HepG2 (cell line): ENCODE measurements around the gene SNAI3. TPM values are rescaled to one million over a fixed set of nuclear protein-coding genes. Genes with fewer than 3 reads are reported as not detected.
A peak's percentile ranks its signal among the peaks of the same experiment; 100 is the strongest.

Experiments used
- BRCA1 ChIP-seq: sonication (generic); formaldehyde crosslinking; IDR thresholded peaks from 2 replicates; pipeline ENCODE4 v1.4.0; 2020; ENCODE audit warnings: missing genetic modification reagents
- DPF2 ChIP-seq: sonication (generic); formaldehyde crosslinking; IDR thresholded peaks from 2 replicates; pipeline ENCODE4 v1.4.0; 2020; ENCODE audit warnings: mild to moderate bottlenecking, low read depth, missing genetic modification reagents, borderline replicate concordance
- EEA1 ChIP-seq: sonication (generic); formaldehyde crosslinking; IDR thresholded peaks from 2 replicates; pipeline ENCODE4 v1.5.1; 2020; ENCODE audit warnings: mild to moderate bottlenecking, missing genetic modification reagents, borderline replicate concordance
- HHEX ChIP-seq: IDR thresholded peaks from 2 replicates; pipeline ENCODE4 v1.6.1; 2016; ENCODE audit warnings: control low read depth
- KAT2B ChIP-seq: fragments of 150-350 bp; IDR thresholded peaks from 2 replicates; pipeline ENCODE4 v1.6.1; 2014; ENCODE audit warnings: low read depth, low read length, borderline replicate concordance
- MIER3 ChIP-seq: IDR thresholded peaks from 2 replicates; pipeline ENCODE4 v1.6.1; 2016; ENCODE audit warnings: missing compliant biosample characterization, borderline replicate concordance
- MYC ChIP-seq: sonication (generic); formaldehyde crosslinking; IDR thresholded peaks from 2 replicates; pipeline ENCODE4 v1.9.0; 2021; ENCODE audit warnings: missing genetic modification reagents, borderline replicate concordance
- NFIC ChIP-seq: IDR thresholded peaks from 2 replicates; pipeline ENCODE4 v1.6.1; 2012; ENCODE audit warnings: mild to moderate bottlenecking, low read length, inconsistent platforms
- NONO ChIP-seq, 2 experiments: fragments of 450-650 bp in 1 of 2; sonication (generic) in 1 of 2; formaldehyde crosslinking in 1 of 2; IDR thresholded peaks in 1 of 2; conservative IDR thresholded peaks in 1 of 2; 2 replicates each; pipeline versions ENCODE4 v1.6.1 to v1.8.0; 2017 to 2022; ENCODE audit warnings: mild to moderate bottlenecking in 1 of 2, missing genetic modification reagents in 1 of 2, moderate library complexity in 1 of 2
- PHF5A ChIP-seq: IDR thresholded peaks from one replicate; pipeline ENCODE4 v1.6.1; 2018; ENCODE audit warnings: low read depth, missing genetic modification reagents; ENCODE audit not compliant: unreplicated experiment
- RFX1 ChIP-seq: fragments of 450-650 bp; IDR thresholded peaks from 2 replicates; pipeline ENCODE4 v1.6.1; 2017
- STAT6 ChIP-seq: sonication (generic); formaldehyde crosslinking; IDR thresholded peaks from 2 replicates; pipeline ENCODE4 v1.4.0; 2020; ENCODE audit warnings: missing genetic modification reagents, mild to moderate bottlenecking, borderline replicate concordance
- SUZ12 ChIP-seq: fragments of 150-350 bp; IDR thresholded peaks from 2 replicates; pipeline ENCODE4 v1.6.1; 2014; ENCODE audit warnings: low read depth, low read length
- TFAP4 ChIP-seq: sonication (generic); IDR thresholded peaks from 2 replicates; pipeline ENCODE4 v1.6.1; 2016; ENCODE audit warnings: low read depth, borderline replicate concordance
- ZBTB25 ChIP-seq: IDR thresholded peaks from 2 replicates; pipeline ENCODE4 v1.6.1; 2018; ENCODE audit warnings: missing genetic modification reagents
- ZNF160 ChIP-seq: sonication (generic); formaldehyde crosslinking; IDR thresholded peaks from 2 replicates; pipeline ENCODE4 v1.8.0; 2022; ENCODE audit warnings: mild to moderate bottlenecking, inconsistent platforms, missing genetic modification reagents
- ZNF234 ChIP-seq: sonication (generic); formaldehyde crosslinking; conservative IDR thresholded peaks from 2 replicates; pipeline ENCODE4 v1.5.1; 2020; ENCODE audit warnings: mild to moderate bottlenecking, missing genetic modification reagents
- ZNF281 ChIP-seq: sonication (generic); formaldehyde crosslinking; IDR thresholded peaks from 2 replicates; pipeline ENCODE4 v1.4.0; 2020; ENCODE audit warnings: missing genetic modification reagents, borderline replicate concordance
- ZNF639 ChIP-seq: conservative IDR thresholded peaks from 2 replicates; pipeline ENCODE4 v1.6.1; 2018; ENCODE audit warnings: missing genetic modification reagents
- ZNF7 ChIP-seq: IDR thresholded peaks from 2 replicates; pipeline ENCODE4 v1.6.1; 2016; ENCODE audit warnings: missing biosample characterization, missing genetic modification reagents
- polyA plus RNA-seq, 8 experiments: library from polyadenylated mRNA; depleted of rRNA in 3 of 8; stranded (reverse) in 7 of 8; unstranded in 1 of 8; fragments of >200 nt; fragmentation: Illumina TruSeq in 4 of 8; extraction: Trizol in 4 of 8; gene quantifications; 2 replicates each; pipeline versions ENCODE4 v1.2.1 to v1.2.3, GENCODE V29; 2011 to 2016; ENCODE audit warnings: low read depth in 4 of 8, missing spikeins in 1 of 8, mixed read lengths in 1 of 8; ENCODE audit not compliant: insufficient read depth in 1 of 8
- total RNA-seq, 5 experiments: library from RNA; depleted of rRNA; stranded (reverse); fragments of >200 nt; fragmentation: Illumina TruSeq; extraction: Trizol; gene quantifications; 2 replicates each; pipeline ENCODE4 v1.2.3, GENCODE V29; 2016; ENCODE audit warnings: low read depth in 1 of 5

Gene SNAI3
- total and polyA plus RNA-seq, 2 of the 13 experiments (the other 11 are each of a cell fraction or from before 2014, with no cell fraction given) = 0.09 to 0.18 TPM

- no peak for TF ChIP-seq SUZ12
- TF ChIP-seq ZNF7 (CRISPR knock-in tag) = no peak
- TF ChIP-seq MIER3 = peak; percentile 87; the same call in 1 of the 2 replicates
- no peak; the same call in 1 of the 2 replicates for TF ChIP-seq ZNF160
- peak; percentile 98 for TF ChIP-seq PHF5A (CRISPR knock-in tag)
- peak; percentile 90 for TF ChIP-seq ZBTB25 (CRISPR knock-in tag)
- peak; percentile 46; the same call in 1 of the 2 replicates for TF ChIP-seq TFAP4
- no peak for TF ChIP-seq RFX1
- peak; percentile 82; the same call in 1 of the 2 replicates for TF ChIP-seq EEA1 (CRISPR knock-in tag)
- TF ChIP-seq KAT2B = no peak
- peak; percentile 87; the same call in 1 of the 2 replicates for TF ChIP-seq STAT6 (CRISPR knock-in tag)
- TF ChIP-seq ZNF639 (CRISPR knock-in tag) = peak; percentile 73; the same call in 1 of the 2 replicates
- peak; percentile 78; the same call in 1 of the 2 replicates for TF ChIP-seq DPF2
- TF ChIP-seq MYC = peak; percentile 87
- TF ChIP-seq NFIC = no peak; the same call in 1 of the 2 replicates
- TF ChIP-seq HHEX (CRISPR knock-in tag) = peak; percentile 23; the same call in 1 of the 2 replicates
- no peak for TF ChIP-seq NONO (IDR thresholded peaks at IDR 0.05)
- TF ChIP-seq NONO (CRISPR knock-in tag; conservative IDR thresholded peaks at IDR 0.05) = peak; percentile 89
- no peak for TF ChIP-seq ZNF234 (CRISPR knock-in tag)
- TF ChIP-seq ZNF281 (CRISPR knock-in tag) = peak; percentile 92; the same call in 1 of the 2 replicates
- no peak for TF ChIP-seq BRCA1
Measured at GRCh38 chr16:88651276-88651988, 34.9 kb downstream of the SNAI3 start (continued).
